BJ (cell line): ENCODE measurements around the gene CLASP2. TPM values are rescaled to one million over a fixed set of nuclear protein-coding genes. Genes with fewer than 3 reads are reported as not detected.

Experiments
- CTCF ChIA-PET: fragments of 350-600 bp; formaldehyde crosslinking; extraction: SDS; loops from one replicate; lab custom pipeline; 2021; ENCODE audit warnings: antibody characterized with exemption, inconsistent platforms; lab: Yijun Ruan, JAX
- POLR2A ChIA-PET: fragments of 300-600 bp; sonication (Branson Sonifier 250); formaldehyde crosslinking; extraction: SDS; loops from one replicate; lab custom pipeline; 2021; ENCODE audit warnings: antibody characterized with exemption; lab: Charles Lee
- DNase-seq: peaks from one replicate; pipeline ENCODE4 v3.0.0-alpha.2; 2011; ENCODE audit warnings: low read depth
- H3K27me3 ChIP-seq: 2 replicates; pipeline ENCODE4 v1.6.0; 2011; ENCODE audit warnings: low read length; ENCODE audit not compliant: control insufficient read depth, insufficient read depth
- H3K36me3 ChIP-seq: 2 replicates; pipeline ENCODE4 v1.5.1; 2011; ENCODE audit warnings: low read length; ENCODE audit not compliant: control insufficient read depth, insufficient read depth
- H3K4me3 ChIP-seq: 2 replicates; pipeline ENCODE4 v1.5.1; 2011; ENCODE audit warnings: low read depth, mild to moderate bottlenecking, control low read depth, low read length
- CTCF ChIP-seq: IDR thresholded peaks from 2 replicates; pipeline ENCODE4 v1.5.1; 2011; ENCODE audit warnings: low read depth, mild to moderate bottlenecking, control low read depth, inconsistent platforms, low read length, moderate library complexity; ENCODE audit not compliant: insufficient read depth
- polyA plus RNA-seq: library from polyadenylated mRNA; depleted of rRNA; stranded (reverse); fragments of >200 nt; gene quantifications from 2 replicates; pipeline ENCODE4 v1.2.3, GENCODE V29; 2011

Gene CLASP2
- polyA plus RNA-seq, 1 experiment = 20.5 TPM

- Histone ChIP-seq H3K4me3 (no peak overlapping the region), H3K27me3 (no peaks in the 10 kb centered on the region), H3K36me3 (no peaks in the 10 kb centered on the region)
- TF ChIP-seq CTCF = no peak
- POLR2A ChIA-PET = no interaction called here
- DNase-seq = no peak
- CTCF ChIA-PET = interaction anchor here (1.4 to 2.6 kb wide), 3 partner anchors 8 to 143 kb away, joined by 4 to 11 read pairs (median 6); no protein-coding TSS in a partner anchor
Measured at GRCh38 chr3:33644582-33644981, 73.5 kb downstream of the CLASP2 start.

- CTCF ChIA-PET = interaction anchor here (0.7 to 2.4 kb wide), 4 partner anchors 15 to 144 kb away, joined by 3 to 8 read pairs (median 3); no protein-coding TSS in a partner anchor
- no peak for TF ChIP-seq CTCF
Measured at GRCh38 chr3:33642806-33643205, 75.2 kb downstream of the CLASP2 start.

GRCh38 chr3:33639889-33640288 is 78.2 kb downstream of the CLASP2 start:
- no peak for DNase-seq
- H3K4me3 ChIP-seq = no peak overlapping the region
- no peak for TF ChIP-seq CTCF
- no peaks in the 10 kb centered on the region for H3K27me3 ChIP-seq
- ChIA-PET CTCF (interaction anchor here (1.0 kb wide), 1 partner anchor 147 kb away, joined by 3 read pairs; no protein-coding TSS in a partner anchor), POLR2A (no interaction called here)
- no peaks in the 10 kb centered on the region for H3K36me3 ChIP-seq

More at GRCh38 chr3:33642806-33643205, 75.2 kb downstream of the CLASP2 start:
- no peak for DNase-seq
- POLR2A ChIA-PET = no interaction called here
- Histone ChIP-seq H3K36me3 (no peaks in the 10 kb centered on the region), H3K4me3 (no peak overlapping the region), H3K27me3 (no peaks in the 10 kb centered on the region)

GRCh38 chr3:33637482-33637881 is 80.6 kb downstream of the CLASP2 start:
- POLR2A ChIA-PET = no interaction called here
- Histone ChIP-seq H3K4me3 (no peak overlapping the region), H3K27me3 (no peaks in the 10 kb centered on the region), H3K36me3 (no peaks in the 10 kb centered on the region)
- DNase-seq = no peak
- CTCF ChIA-PET = interaction anchor here (0.6 to 2.4 kb wide), 16 partner anchors 7 to 1296 kb away, joined by 3 to 55 read pairs (median 4); partner anchors contain the start of gene PDCD6IP
- TF ChIP-seq CTCF = no peak

GRCh38 chr3:33636125-33636850 is 81.8 kb downstream of the CLASP2 start:
- CTCF ChIA-PET = interaction anchor here (0.9 to 2.4 kb wide), 14 partner anchors 9 to 218 kb away, joined by 3 to 55 read pairs (median 4); partner anchors contain the start of gene PDCD6IP

More at GRCh38 chr3:33636125-33636850, 81.8 kb downstream of the CLASP2 start:
- POLR2A ChIA-PET = no interaction called here
- no peak for DNase-seq
- Histone ChIP-seq H3K4me3 (no peak overlapping the region), H3K27me3 (no peaks in the 10 kb centered on the region), H3K36me3 (no peaks in the 10 kb centered on the region)
- peak; percentile 61 for TF ChIP-seq CTCF
